ENCODE measurements around the gene OR2W1. TPM values are rescaled to one million over a fixed set of nuclear protein-coding genes. Genes with fewer than 3 reads are reported as not detected.

OR2W1 gene
- total and polyA plus RNA-seq, 7 experiments from 2014 or later = not detected

DNA sequence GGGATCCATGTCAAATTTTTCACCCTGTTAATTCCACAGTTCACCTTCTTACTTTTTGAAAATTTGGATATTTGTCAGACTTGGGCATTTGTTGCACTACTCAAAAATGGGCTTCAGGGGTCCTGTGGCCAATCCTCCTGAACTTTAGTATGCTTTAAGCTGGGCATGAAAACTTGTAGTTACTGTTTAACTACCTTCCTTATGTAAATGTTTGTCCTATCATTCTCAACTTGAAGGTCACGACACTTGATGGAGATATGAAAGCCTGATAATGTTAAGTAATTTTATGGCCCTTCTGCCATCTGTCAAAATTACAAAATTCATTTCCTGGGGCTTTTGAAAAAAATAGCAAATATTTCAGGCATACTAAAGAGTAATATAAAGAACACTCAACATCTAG lies 35.6 kb downstream of the OR2W1 start:
- H3K36me3 ChIP-seq (ENCODE audit: control insufficient read depth in 2 of 3, insufficient read depth in 3 of 3, low read length in 3 of 3) = no peaks in the 10 kb centered on the region
- POLR2A ChIA-PET = interaction anchor here (0.6 kb wide), 1 partner anchor 241 kb away, joined by 3 read pairs; no protein-coding TSS in a partner anchor
- H3K4me3 Mint-ChIP-seq = no peak overlapping the region
- no peak overlapping the region for H3K4me3 ChIP-seq (ENCODE audit: low read length)
- peaks cover 0 to 7% of the 10 kb centered on the region in 2 donors for H3K27me3 ChIP-seq (ENCODE audit: control insufficient read depth in 2 of 2, insufficient read depth in 2 of 2, low read length in 2 of 2)
- CTCF ChIA-PET = interaction anchor here (0.6 to 1.2 kb wide), 2 partner anchors 8 to 1293 kb away, joined by 3 to 4 read pairs; no protein-coding TSS in a partner anchor
- peaks cover 20 to 37% (median 33%) of the 10 kb centered on the region in 7 donors for H3K4me1 Mint-ChIP-seq
- H3K36me3 Mint-ChIP-seq = peaks cover 0 to 16% (median 5%) of the 10 kb centered on the region in 5 donors
- H3K27me3 Mint-ChIP-seq = peaks cover 0 to 33% (median 11%) of the 10 kb centered on the region in 5 donors
- DNase-seq (no peak), ATAC-seq (no peak)
- intact Hi-C loops (cut with micrococcal nuclease) = loop anchor here in 1 of 2 donors (10.0 kb wide), 1 partner anchor 875 kb away; no protein-coding TSS in a partner anchor
- H3K9me3 ChIP-seq (ENCODE audit: control insufficient read depth in 2 of 3, low read length in 3 of 3) = no peaks in the 10 kb centered on the region
- H3K27ac Mint-ChIP-seq = no peak overlapping the region
- H3K9me3 Mint-ChIP-seq = peaks cover 0 to 7% (median 0%) of the 10 kb centered on the region in 11 donors
- H3K4me1 ChIP-seq (ENCODE audit: control insufficient read depth in 2 of 2, insufficient read depth in 2 of 2, low read length in 2 of 2) = peaks cover 4 to 11% of the 10 kb centered on the region in 2 donors
- no peak overlapping the region for H3K27ac ChIP-seq (ENCODE audit: low read depth, low read length)

DNA sequence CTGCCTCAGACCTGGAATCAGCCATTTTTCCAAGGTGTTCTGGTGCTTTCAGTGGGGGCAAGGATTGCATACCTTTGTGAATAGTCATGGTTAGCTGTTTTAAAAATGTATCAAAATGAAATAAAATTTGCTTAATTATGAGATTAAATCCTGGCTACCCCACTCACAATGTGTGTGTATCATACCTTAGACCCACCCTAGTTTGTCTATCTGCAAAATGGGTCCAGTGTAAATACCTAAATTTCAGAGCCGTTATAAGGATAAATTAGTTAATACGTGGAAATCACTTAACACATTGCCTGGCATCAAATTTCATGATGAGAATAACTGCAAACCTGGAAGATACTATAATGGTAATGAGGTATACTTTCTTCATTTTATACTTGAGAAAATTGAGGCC lies 36.9 kb downstream of the OR2W1 start:
- Mint-ChIP-seq H3K27me3 (peaks cover 0 to 26% (median 11%) of the 10 kb centered on the region in 5 donors), H3K4me3 (no peak overlapping the region), H3K9me3 (peaks cover 0 to 8% (median 0%) of the 10 kb centered on the region in 11 donors)

DNA sequence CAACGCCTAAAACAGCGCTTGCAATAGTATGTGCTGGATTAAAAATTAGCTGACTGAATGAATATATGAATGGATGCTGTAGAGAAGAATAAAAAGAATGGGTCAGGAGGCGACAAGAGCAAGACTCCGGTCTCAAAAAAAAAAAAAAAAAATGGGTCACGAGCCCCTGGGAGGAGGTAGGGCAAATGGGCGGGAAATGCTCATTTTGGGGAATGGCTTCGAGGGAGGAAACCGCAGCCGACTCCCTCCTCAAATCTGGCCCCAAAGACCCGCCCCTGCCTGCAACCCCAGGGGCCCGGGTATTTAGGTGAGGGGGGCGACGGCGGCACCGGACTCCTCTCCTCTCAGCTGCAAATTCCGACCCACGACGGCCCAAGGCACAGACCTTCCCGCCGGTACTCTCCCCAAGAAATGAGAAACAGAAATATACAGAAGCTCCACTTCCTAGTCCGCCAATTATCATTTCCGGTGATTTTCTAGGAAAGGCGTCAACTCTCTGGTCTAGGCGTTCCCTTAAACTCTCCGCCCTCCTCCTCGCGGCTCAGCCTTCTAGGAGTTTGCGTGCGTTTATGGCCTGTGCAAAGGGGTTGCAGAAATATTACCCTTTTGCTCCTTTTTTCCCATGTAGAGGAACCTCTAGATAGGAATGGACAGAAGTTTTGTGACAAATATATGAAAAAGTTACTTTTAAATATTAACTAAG lies 39.6 kb downstream of the OR2W1 start, which contains the start of gene ZNF311:
TSS of gene ZNF311 (minus strand) at position 133 of the 703 bp plus-strand sequence. CDS start 1,361 bp downstream, outside the sequence.
- intact Hi-C loops (cut with micrococcal nuclease) = loop anchor here in 1 of 2 donors (1.0 to 10.0 kb wide), 4 partner anchors 12 to 871 kb away; no protein-coding TSS in a partner anchor
- H3K9me3 ChIP-seq (ENCODE audit: control insufficient read depth in 2 of 3, low read length in 3 of 3) = no peaks in the 10 kb centered on the region
- ATAC-seq = peak; percentile 85
- peaks cover 0 to 7% of the 10 kb centered on the region in 2 donors for H3K27me3 ChIP-seq (ENCODE audit: control insufficient read depth in 2 of 2, insufficient read depth in 2 of 2, low read length in 2 of 2)
- Mint-ChIP-seq H3K4me1 (peaks cover 16 to 27% (median 21%) of the 10 kb centered on the region in 7 donors), H3K27me3 (peaks cover 0 to 17% (median 3%) of the 10 kb centered on the region in 5 donors), H3K9me3 (peaks cover 0 to 8% (median 0%) of the 10 kb centered on the region in 11 donors), H3K27ac (peak within 1 kb of the TSS; percentile 60 to 94 (median 86)), H3K36me3 (peaks cover 0 to 24% (median 5%) of the 10 kb centered on the region in 5 donors), H3K4me3 (peak within 1 kb of the TSS; percentile 87 to 100 (median 95))
- POLR2A ChIA-PET = interaction anchor here (0.7 to 0.9 kb wide), 2 partner anchors 8 to 147 kb away, joined by 3 to 5 read pairs; no protein-coding TSS in a partner anchor
- no peaks in the 10 kb centered on the region for H3K36me3 ChIP-seq (ENCODE audit: control insufficient read depth in 2 of 3, insufficient read depth in 3 of 3, low read length in 3 of 3)
- peak in 6 of 9 donors; percentile 18 to 56 (median 38) for DNase-seq
- peak within 1 kb of the TSS; percentile 51 for H3K4me3 ChIP-seq (ENCODE audit: low read length)
- H3K27ac ChIP-seq (ENCODE audit: low read depth, low read length) = peak within 1 kb of the TSS; percentile 66
- peaks cover 4 to 7% of the 10 kb centered on the region in 2 donors for H3K4me1 ChIP-seq (ENCODE audit: control insufficient read depth in 2 of 2, insufficient read depth in 2 of 2, low read length in 2 of 2)
- CTCF ChIA-PET = interaction anchor here (0.6 to 0.8 kb wide), 2 partner anchors 24 to 120 kb away, joined by 3 to 4 read pairs; no protein-coding TSS in a partner anchor

More for the DNA sequence above, 36.9 kb downstream of the OR2W1 start:
- H3K4me1 Mint-ChIP-seq = peaks cover 20 to 40% (median 33%) of the 10 kb centered on the region in 7 donors
- H3K4me3 ChIP-seq (ENCODE audit: low read length) = no peak overlapping the region
- no peaks in the 10 kb centered on the region for H3K36me3 ChIP-seq (ENCODE audit: control insufficient read depth in 2 of 3, insufficient read depth in 3 of 3, low read length in 3 of 3)
- CTCF ChIA-PET = interaction anchor here (1.8 kb wide), 1 partner anchor 8 kb away, joined by 6 read pairs; no protein-coding TSS in a partner anchor
- peaks cover 0 to 7% of the 10 kb centered on the region in 2 donors for H3K27me3 ChIP-seq (ENCODE audit: control insufficient read depth in 2 of 2, insufficient read depth in 2 of 2, low read length in 2 of 2)
- peaks cover 4 to 11% of the 10 kb centered on the region in 2 donors for H3K4me1 ChIP-seq (ENCODE audit: control insufficient read depth in 2 of 2, insufficient read depth in 2 of 2, low read length in 2 of 2)
- intact Hi-C loops (cut with micrococcal nuclease) = loop anchor here in 1 of 2 donors (10.0 kb wide), 1 partner anchor 873 kb away; no protein-coding TSS in a partner anchor
- H3K36me3 Mint-ChIP-seq = peaks cover 0 to 26% (median 5%) of the 10 kb centered on the region in 5 donors
- no peak overlapping the region for H3K27ac ChIP-seq (ENCODE audit: low read depth, low read length)
- ATAC-seq = no peak
- POLR2A ChIA-PET = no interaction called here
- H3K27ac Mint-ChIP-seq = no peak overlapping the region
- no peaks in the 10 kb centered on the region for H3K9me3 ChIP-seq (ENCODE audit: control insufficient read depth in 2 of 3, low read length in 3 of 3)
- DNase-seq = no peak

DNA sequence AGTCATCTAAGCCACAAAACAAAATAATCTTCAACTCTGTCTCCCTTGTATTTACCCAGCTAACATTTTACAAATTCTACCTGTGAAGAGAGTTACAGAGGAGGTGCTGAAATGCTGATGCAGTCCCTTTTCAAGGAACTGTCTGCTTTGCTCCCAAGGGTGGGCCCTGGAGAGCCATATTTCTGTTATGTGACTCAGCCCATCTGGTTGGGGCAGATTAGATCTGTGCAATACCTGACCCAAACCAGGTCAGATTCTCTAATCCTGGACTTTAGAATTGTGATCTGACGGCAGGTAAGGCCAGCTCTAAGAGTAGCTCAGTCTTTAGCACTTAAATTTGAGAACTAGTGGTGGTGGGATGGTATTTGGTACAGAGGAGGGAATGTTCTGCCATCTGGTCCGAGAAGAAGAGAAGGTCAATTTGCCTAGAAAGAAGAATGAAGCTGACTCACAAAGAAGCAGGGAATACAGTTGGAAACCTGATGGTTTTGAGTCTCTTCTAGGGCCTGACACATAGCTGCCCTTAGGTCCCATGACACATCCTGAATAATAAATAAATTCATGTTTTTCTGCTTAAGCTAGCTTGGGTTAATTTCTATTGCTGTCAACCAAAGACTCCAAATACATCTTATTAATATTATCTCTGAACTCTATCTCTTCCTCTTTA lies 48.0 kb downstream of the OR2W1 start:
- peak overlapping the region in 1 of 9 donors; percentile 42 for H3K27ac Mint-ChIP-seq
- H3K4me3 ChIP-seq (ENCODE audit: low read length) = no peak overlapping the region
- no peaks in the 10 kb centered on the region for H3K36me3 ChIP-seq (ENCODE audit: control insufficient read depth in 2 of 3, insufficient read depth in 3 of 3, low read length in 3 of 3)
- peaks cover 0 to 4% (median 0%) of the 10 kb centered on the region in 5 donors for H3K36me3 Mint-ChIP-seq
- no peak for ATAC-seq
- H3K27ac ChIP-seq (ENCODE audit: low read depth, low read length) = no peak overlapping the region
- peaks cover 0 to 20% (median 4%) of the 10 kb centered on the region in 5 donors for H3K27me3 Mint-ChIP-seq
- DNase-seq = no peak
- POLR2A ChIA-PET = interaction anchor here (0.7 to 1.3 kb wide), 2 partner anchors 8 to 307 kb away, joined by 3 to 5 read pairs; partner anchors contain the start of gene ZNF311
- CTCF ChIA-PET = interaction anchor here (1.2 to 1.5 kb wide), 2 partner anchors 19 to 159 kb away, joined by 5 to 6 read pairs; no protein-coding TSS in a partner anchor
- peaks cover 0 to 8% (median 0%) of the 10 kb centered on the region in 7 donors for H3K4me1 Mint-ChIP-seq
- H3K27me3 ChIP-seq (ENCODE audit: control insufficient read depth in 2 of 2, insufficient read depth in 2 of 2, low read length in 2 of 2) = no peaks in the 10 kb centered on the region
- H3K4me3 Mint-ChIP-seq = no peak overlapping the region
- H3K9me3 Mint-ChIP-seq = peaks cover 0 to 11% (median 0%) of the 10 kb centered on the region in 11 donors
- intact Hi-C loops (cut with micrococcal nuclease) = no loop called here
- no peaks in the 10 kb centered on the region for H3K4me1 ChIP-seq (ENCODE audit: control insufficient read depth in 2 of 2, insufficient read depth in 2 of 2, low read length in 2 of 2)
- no peaks in the 10 kb centered on the region for H3K9me3 ChIP-seq (ENCODE audit: control insufficient read depth in 2 of 3, low read length in 3 of 3)

DNA sequence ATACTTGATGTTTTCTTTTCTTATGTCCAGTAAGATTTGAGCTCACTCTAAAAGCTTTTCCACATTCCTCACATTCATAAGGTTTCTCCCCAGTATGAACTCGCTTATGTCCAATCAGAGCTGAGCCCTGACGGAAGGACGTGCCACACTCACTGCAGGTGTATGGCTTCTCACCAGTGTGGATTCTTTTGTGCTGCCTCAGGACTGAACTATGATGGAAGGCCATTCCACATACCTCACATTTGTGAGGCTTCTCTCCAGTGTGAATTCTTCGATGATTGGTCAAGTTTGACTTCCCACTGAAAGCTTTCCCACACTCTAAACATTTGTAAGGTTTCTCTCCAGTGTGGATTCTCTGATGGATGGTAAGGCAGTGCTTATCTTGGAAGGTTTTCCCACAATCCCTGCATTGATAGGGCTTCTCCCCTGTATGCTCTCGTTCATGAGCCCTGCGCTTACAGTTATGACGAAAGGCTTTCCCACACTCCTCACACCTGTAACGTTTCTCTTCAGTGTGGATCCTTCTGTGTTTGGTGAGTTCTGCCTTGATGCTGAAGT lies 49.8 kb downstream of the OR2W1 start:
- ChIA-PET POLR2A (interaction anchor here (1.3 kb wide), 1 partner anchor 9 kb away, joined by 6 read pairs; no protein-coding TSS in a partner anchor), CTCF (no interaction called here)
- Mint-ChIP-seq H3K4me1 (peaks cover 0 to 8% (median 0%) of the 10 kb centered on the region in 7 donors), H3K9me3 (peaks cover 0 to 11% (median 0%) of the 10 kb centered on the region in 11 donors), H3K27me3 (peaks cover 0 to 20% (median 4%) of the 10 kb centered on the region in 5 donors), H3K36me3 (peaks cover 0 to 4% (median 0%) of the 10 kb centered on the region in 5 donors), H3K27ac (no peak overlapping the region), H3K4me3 (no peak overlapping the region)
- Histone ChIP-seq H3K27me3 (ENCODE audit: control insufficient read depth in 2 of 2, insufficient read depth in 2 of 2, low read length in 2 of 2) (no peaks in the 10 kb centered on the region), H3K4me1 (ENCODE audit: control insufficient read depth in 2 of 2, insufficient read depth in 2 of 2, low read length in 2 of 2) (no peaks in the 10 kb centered on the region), H3K9me3 (ENCODE audit: control insufficient read depth in 2 of 3, low read length in 3 of 3) (no peaks in the 10 kb centered on the region), H3K4me3 (ENCODE audit: low read length) (no peak overlapping the region), H3K36me3 (ENCODE audit: control insufficient read depth in 2 of 3, insufficient read depth in 3 of 3, low read length in 3 of 3) (no peaks in the 10 kb centered on the region), H3K27ac (ENCODE audit: low read depth, low read length) (no peak overlapping the region)
- intact Hi-C loops (cut with micrococcal nuclease) = no loop called here
- DNase-seq = no peak
- ATAC-seq = no peak

Data from naive thymus-derived CD4-positive, alpha-beta T cell (primary cell).